SU-DHL-6 (cell line): ENCODE measurements around the gene TRDMT1.

Experiments used
- H2AFZ ChIP-seq: fragments of 200-600 bp; sonication (generic); 2 replicates; pipeline ENCODE4 v1.6.1; 2014; ENCODE audit warnings: low read depth, mild to moderate bottlenecking, moderate library complexity, mixed read lengths, antibody characterized with exemption, low read length; ENCODE audit not compliant: severe bottlenecking
- H3F3A ChIP-seq: fragments of 200-600 bp; shearing (Covaris generic); 2 replicates; pipeline ENCODE4 v1.6.0; 2016; ENCODE audit warnings: antibody characterized with exemption, mild to moderate bottlenecking; ENCODE audit not compliant: insufficient read depth
- H3K27ac ChIP-seq: fragments of 200-600 bp; sonication (generic); 2 replicates; pipeline ENCODE4 v1.5.1; 2016; ENCODE audit warnings: low read depth, mild to moderate bottlenecking, low read length, moderate library complexity, mixed read lengths
- H3K27me3 ChIP-seq: fragments of 200-600 bp; sonication (generic), shearing (Covaris generic); 2 replicates; pipeline ENCODE4 v1.6.0; 2014; ENCODE audit warnings: mild to moderate bottlenecking, low read length
- H3K36me3 ChIP-seq: fragments of 200-600 bp; sonication (generic); 2 replicates; pipeline ENCODE4 v1.6.1; 2014; ENCODE audit warnings: mild to moderate bottlenecking, low read length, mixed read lengths
- H3K4me2 ChIP-seq: fragments of 300-600, 200-600 bp; shearing (Covaris generic), sonication (generic); 2 replicates; pipeline ENCODE4 v1.6.0; 2014; ENCODE audit warnings: low read length, low read depth, mild to moderate bottlenecking; ENCODE audit not compliant: poor library complexity, severe bottlenecking
- H3K4me3 ChIP-seq: fragments of 200-600 bp; sonication (generic); 2 replicates; pipeline ENCODE4 v1.5.1; 2014; ENCODE audit warnings: antibody characterized with exemption, low read length, mild to moderate bottlenecking, mixed read lengths; ENCODE audit not compliant: insufficient read depth, poor library complexity, severe bottlenecking
- H3K79me2 ChIP-seq: fragments of 200-600 bp; sonication (generic); 2 replicates; pipeline ENCODE4 v1.6.1; 2014; ENCODE audit warnings: mild to moderate bottlenecking, low read length, moderate library complexity; ENCODE audit not compliant: insufficient read depth
- H3K9ac ChIP-seq: fragments of 200-600 bp; sonication (generic); 2 replicates; pipeline ENCODE4 v1.7.0; 2014; ENCODE audit warnings: mild to moderate bottlenecking, low read length
- H3K9me2 ChIP-seq: fragments of 200-600 bp; sonication (generic); replicated peaks from 2 replicates; pipeline ENCODE4 v1.6.1; 2014; ENCODE audit warnings: low read length; ENCODE audit not compliant: insufficient read depth
- H3K9me3 ChIP-seq: fragments of 200-600 bp; sonication (generic); 2 replicates; pipeline ENCODE4 v1.6.1; 2014; ENCODE audit warnings: low read length, mixed read lengths; ENCODE audit not compliant: insufficient read depth
- H4K20me1 ChIP-seq: fragments of 200-600 bp; sonication (generic); 2 replicates; pipeline ENCODE4 v1.6.1; 2014; ENCODE audit warnings: low read depth, mild to moderate bottlenecking, antibody characterized with exemption, low read length, moderate library complexity, mixed read lengths
- EZH2phosphoT487 ChIP-seq: fragments of 200-600 bp; sonication (generic), shearing (Covaris generic); conservative IDR thresholded peaks from 2 replicates; pipeline ENCODE4 v1.6.1; 2018; ENCODE audit warnings: mild to moderate bottlenecking, antibody characterized with exemption, low read length, moderate library complexity, mixed read lengths
- TF ChIP-seq, protein P1 (sequence below): fragments of 200-600 bp; sonication (generic); IDR thresholded peaks from one replicate; pipeline ENCODE4 v1.5.1; 2017; ENCODE audit warnings: antibody characterized with exemption, mild to moderate bottlenecking, low read length, moderate library complexity; ENCODE audit not compliant: insufficient read depth, poor library complexity, severe bottlenecking

TRDMT1 gene

DNA sequence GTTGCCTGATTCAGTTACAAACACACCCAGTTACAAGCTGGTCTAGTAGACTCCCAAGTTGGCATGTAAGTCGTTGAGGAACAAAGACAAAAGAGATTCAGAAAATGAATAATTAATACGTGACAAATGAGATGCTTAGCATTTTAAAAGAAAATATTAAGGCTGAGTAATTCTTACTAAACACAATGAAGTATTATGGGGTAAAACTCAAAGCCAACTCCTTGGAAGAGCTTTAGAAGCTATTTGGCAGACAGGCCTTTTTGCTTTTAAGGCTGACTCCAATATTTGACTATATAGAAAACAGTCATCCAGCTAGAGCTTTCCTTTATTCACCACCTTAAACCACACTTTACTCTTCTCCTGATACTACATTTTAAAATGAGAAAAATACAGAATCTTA, 5.4 kb downstream of the TRDMT1 start:
- Histone ChIP-seq H3K4me2 (no peak overlapping the region), H3K79me2 (no peaks in the 10 kb centered on the region), H3K36me3 (no peaks in the 10 kb centered on the region)

GRCh38 chr10:17195083-17195482, 6.4 kb downstream of the TRDMT1 start:
- Histone ChIP-seq H3K9me2 (no peaks in the 10 kb centered on the region), H3K36me3 (no peaks in the 10 kb centered on the region), H4K20me1 (no peaks in the 10 kb centered on the region), H3K27ac (no peak overlapping the region), H3K4me2 (no peak overlapping the region), H3K27me3 (no peaks in the 10 kb centered on the region), H2AFZ (no peak overlapping the region), H3K9ac (no peak overlapping the region), H3K4me3 (no peak overlapping the region), H3K79me2 (no peaks in the 10 kb centered on the region), H3K9me3 (no peaks in the 10 kb centered on the region), H3F3A (no peaks in the 10 kb centered on the region)
- TF ChIP-seq, protein P1, sequence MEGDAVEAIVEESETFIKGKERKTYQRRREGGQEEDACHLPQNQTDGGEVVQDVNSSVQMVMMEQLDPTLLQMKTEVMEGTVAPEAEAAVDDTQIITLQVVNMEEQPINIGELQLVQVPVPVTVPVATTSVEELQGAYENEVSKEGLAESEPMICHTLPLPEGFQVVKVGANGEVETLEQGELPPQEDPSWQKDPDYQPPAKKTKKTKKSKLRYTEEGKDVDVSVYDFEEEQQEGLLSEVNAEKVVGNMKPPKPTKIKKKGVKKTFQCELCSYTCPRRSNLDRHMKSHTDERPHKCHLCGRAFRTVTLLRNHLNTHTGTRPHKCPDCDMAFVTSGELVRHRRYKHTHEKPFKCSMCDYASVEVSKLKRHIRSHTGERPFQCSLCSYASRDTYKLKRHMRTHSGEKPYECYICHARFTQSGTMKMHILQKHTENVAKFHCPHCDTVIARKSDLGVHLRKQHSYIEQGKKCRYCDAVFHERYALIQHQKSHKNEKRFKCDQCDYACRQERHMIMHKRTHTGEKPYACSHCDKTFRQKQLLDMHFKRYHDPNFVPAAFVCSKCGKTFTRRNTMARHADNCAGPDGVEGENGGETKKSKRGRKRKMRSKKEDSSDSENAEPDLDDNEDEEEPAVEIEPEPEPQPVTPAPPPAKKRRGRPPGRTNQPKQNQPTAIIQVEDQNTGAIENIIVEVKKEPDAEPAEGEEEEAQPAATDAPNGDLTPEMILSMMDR = no peak
- TF ChIP-seq EZH2phosphoT487 = no peak

More for the DNA sequence above, 5.4 kb downstream of the TRDMT1 start:
- no peaks in the 10 kb centered on the region for H3K9me3 ChIP-seq
- TF ChIP-seq, protein P1 = no peak
- no peaks in the 10 kb centered on the region for H3K9me2 ChIP-seq
- no peaks in the 10 kb centered on the region for H3F3A ChIP-seq
- no peak overlapping the region for H3K9ac ChIP-seq
- H3K27ac ChIP-seq = no peak overlapping the region
- no peaks in the 10 kb centered on the region for H3K27me3 ChIP-seq
- H3K4me3 ChIP-seq = no peak overlapping the region
- no peak overlapping the region for H2AFZ ChIP-seq
- H4K20me1 ChIP-seq = no peaks in the 10 kb centered on the region

- no peak overlapping the region for H2AFZ ChIP-seq
- no peak overlapping the region for H3K4me3 ChIP-seq
- no peaks in the 10 kb centered on the region for H3K9me3 ChIP-seq
- no peaks in the 10 kb centered on the region for H3K79me2 ChIP-seq
- no peak overlapping the region for H3K4me2 ChIP-seq
- H3K9ac ChIP-seq = no peak overlapping the region
- no peaks in the 10 kb centered on the region for H4K20me1 ChIP-seq
- TF ChIP-seq, protein P1 = no peak
- TF ChIP-seq EZH2phosphoT487 = no peak
- no peaks in the 10 kb centered on the region for H3K9me2 ChIP-seq
- H3F3A ChIP-seq = no peaks in the 10 kb centered on the region
- H3K36me3 ChIP-seq = no peaks in the 10 kb centered on the region
- H3K27ac ChIP-seq = no peak overlapping the region
- no peaks in the 10 kb centered on the region for H3K27me3 ChIP-seq
Observed at GRCh38 chr10:17190602-17191001, 10.9 kb downstream of the TRDMT1 start.

DNA sequence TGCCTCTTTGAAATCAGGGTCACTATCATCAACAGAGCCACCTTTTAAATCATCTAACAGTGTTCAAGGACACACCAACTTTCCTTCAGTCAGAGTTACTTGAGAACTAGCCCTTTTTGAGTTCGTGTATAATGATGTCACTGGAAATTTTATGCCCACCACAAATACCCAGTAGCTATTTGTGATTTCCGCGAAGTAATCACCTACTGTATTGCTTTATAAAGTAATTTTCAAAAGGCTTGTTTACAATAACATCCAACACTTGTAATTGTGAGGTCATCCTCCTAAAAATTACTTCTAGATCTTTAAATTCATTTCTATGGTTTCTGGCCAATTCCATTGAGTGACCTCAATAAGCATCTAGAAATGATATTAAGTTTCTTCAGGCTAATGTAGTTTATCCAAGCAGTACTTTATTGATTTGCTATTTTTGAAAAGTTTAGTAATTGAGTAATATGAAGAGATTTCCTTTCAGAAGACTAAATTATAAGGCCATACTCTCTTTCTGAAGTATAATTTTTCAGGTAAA, 12.8 kb downstream of the TRDMT1 start:
- no peaks in the 10 kb centered on the region for H3K79me2 ChIP-seq

More for the DNA sequence above, 12.8 kb downstream of the TRDMT1 start:
- H3K9me2 ChIP-seq = no peaks in the 10 kb centered on the region
- H3K9ac ChIP-seq = no peak overlapping the region
- no peak overlapping the region for H3K4me2 ChIP-seq
- no peak overlapping the region for H2AFZ ChIP-seq
- H4K20me1 ChIP-seq = no peaks in the 10 kb centered on the region
- H3K27me3 ChIP-seq = no peaks in the 10 kb centered on the region
- no peaks in the 10 kb centered on the region for H3F3A ChIP-seq
- no peak overlapping the region for H3K4me3 ChIP-seq
- TF ChIP-seq, protein P1 = no peak
- no peak for TF ChIP-seq EZH2phosphoT487
- H3K36me3 ChIP-seq = no peaks in the 10 kb centered on the region
- no peak overlapping the region for H3K27ac ChIP-seq
- H3K9me3 ChIP-seq = no peaks in the 10 kb centered on the region
